Measurements from ENCODE around the gene SPOUT1.
A peak's percentile ranks its signal among the peaks of the same experiment; 100 is the strongest.
"Not testable (repeated sequence)": the region's sequence is repeated elsewhere in the genome, so short reads cannot be mapped to it uniquely, and the experiment has no call there.

Gene SPOUT1

DNA sequence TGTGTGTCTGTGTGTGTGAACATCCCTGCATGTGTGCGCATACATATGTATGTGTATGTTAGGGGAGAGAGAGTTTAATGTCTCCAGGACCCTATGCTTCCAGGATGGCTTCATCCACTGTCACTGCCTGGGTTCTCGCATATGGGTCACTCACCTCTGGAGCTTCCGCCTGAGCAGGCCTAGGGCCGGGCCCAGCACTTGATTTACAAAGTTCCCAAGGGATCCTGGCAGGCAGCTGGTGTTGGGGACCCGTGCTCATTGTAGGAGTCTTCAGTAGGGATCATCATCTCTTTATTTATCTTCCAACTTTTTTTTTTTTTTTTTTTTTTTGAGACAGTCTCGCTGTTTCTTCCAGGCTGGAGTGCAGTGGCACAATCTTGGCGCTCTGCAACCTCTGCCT lies 29.5 kb downstream of the SPOUT1 start:
- no peaks in the 10 kb centered on the region for H3K4me1 ChIP-seq (ENCODE audit: control insufficient read depth in 2 of 2, insufficient read depth in 1 of 2, low read depth in 1 of 2, low read length in 2 of 2)
- no peak overlapping the region for H3K4me2 ChIP-seq (ENCODE audit: insufficient read depth, low read length, poor library complexity, severe bottlenecking)
- H3K27me3 ChIP-seq (ENCODE audit: control insufficient read depth in 3 of 3, insufficient read depth in 3 of 3, low read depth in 1 of 3, low read length in 3 of 3) = no peaks in the 10 kb centered on the region
- no peak overlapping the region for H2BK120ac ChIP-seq (ENCODE audit: low read depth, low read length)
- H3K4me3 ChIP-seq (ENCODE audit: low read length in 2 of 2) = no peak overlapping the region
- no peak overlapping the region for H3K18ac ChIP-seq (ENCODE audit: low read length)
- WGBS, 2 donors (ENCODE audit: extremely low coverage in 2 of 2, insufficient read length in 2 of 2, insufficient replicate concordance in 1 of 2) = no CpG with 5 or more reads among the region's 7 CpGs
- no peak overlapping the region for H3K4ac ChIP-seq (ENCODE audit: low read length)
- H3K9me3 ChIP-seq (replicated peaks in 1 of 2; ENCODE audit: control insufficient read depth in 2 of 2, insufficient read depth in 1 of 2, low read depth in 1 of 2, low read length in 2 of 2) = no peaks in the 10 kb centered on the region
- H4K91ac ChIP-seq (ENCODE audit: low read depth, low read length, poor library complexity) = no peak overlapping the region
- H2BK15ac ChIP-seq (ENCODE audit: low read length) = no peak overlapping the region
- peaks cover 31 to 77% of the 10 kb centered on the region in 2 donors for H3K36me3 ChIP-seq (replicated peaks in 1 of 2; ENCODE audit: control insufficient read depth in 2 of 2, insufficient read depth in 2 of 2, low read length in 2 of 2)
- H3K27ac ChIP-seq (replicated peaks; ENCODE audit: low read length) = no peak overlapping the region
- no peaks in the 10 kb centered on the region for H3K79me1 ChIP-seq (ENCODE audit: low read depth, low read length)
- no peak overlapping the region for H3K9ac ChIP-seq (ENCODE audit: low read depth, low read length, poor library complexity)
- no peak overlapping the region for H3K14ac ChIP-seq (ENCODE audit: low read length)
- DNase-seq (ENCODE audit: low spot score) = no peak
- H2BK5ac ChIP-seq (ENCODE audit: low read length) = no peak overlapping the region
- H4K8ac ChIP-seq (ENCODE audit: low read depth, low read length) = no peak overlapping the region
- H2BK12ac ChIP-seq (ENCODE audit: low read length) = no peak overlapping the region
- no peak overlapping the region for H2AFZ ChIP-seq (ENCODE audit: low read length)
- no peak overlapping the region for H2AK5ac ChIP-seq (ENCODE audit: low read depth, low read length)
- H3K23ac ChIP-seq (ENCODE audit: low read depth, low read length, poor library complexity) = no peak overlapping the region

GRCh38 chr9:128798896-128799295 lies 30.7 kb downstream of the SPOUT1 start:
- Histone ChIP-seq H3K4me1 (ENCODE audit: control insufficient read depth in 2 of 2, insufficient read depth in 1 of 2, low read depth in 1 of 2, low read length in 2 of 2) (no peaks in the 10 kb centered on the region), H3K36me3 (replicated peaks in 1 of 2; ENCODE audit: control insufficient read depth in 2 of 2, insufficient read depth in 2 of 2, low read length in 2 of 2) (peaks cover 31 to 79% of the 10 kb centered on the region in 2 donors), H3K27me3 (ENCODE audit: control insufficient read depth in 3 of 3, insufficient read depth in 3 of 3, low read depth in 1 of 3, low read length in 3 of 3) (no peaks in the 10 kb centered on the region), H4K91ac (ENCODE audit: low read depth, low read length, poor library complexity) (peak overlapping the region; percentile 53), H3K4ac (ENCODE audit: low read length) (no peak overlapping the region), H3K14ac (ENCODE audit: low read length) (no peak overlapping the region), H2BK15ac (ENCODE audit: low read length) (no peak overlapping the region), H3K9me3 (replicated peaks in 1 of 2; ENCODE audit: control insufficient read depth in 2 of 2, insufficient read depth in 1 of 2, low read depth in 1 of 2, low read length in 2 of 2) (no peaks in the 10 kb centered on the region), H4K8ac (ENCODE audit: low read depth, low read length) (no peak overlapping the region), H2BK120ac (ENCODE audit: low read depth, low read length) (no peak overlapping the region), H2AK5ac (ENCODE audit: low read depth, low read length) (no peak overlapping the region), H3K18ac (ENCODE audit: low read length) (no peak overlapping the region), H2BK12ac (ENCODE audit: low read length) (no peak overlapping the region), H2AFZ (ENCODE audit: low read length) (no peak overlapping the region), H2BK5ac (ENCODE audit: low read length) (no peak overlapping the region), H3K79me1 (ENCODE audit: low read depth, low read length) (no peaks in the 10 kb centered on the region), H3K4me2 (ENCODE audit: insufficient read depth, low read length, poor library complexity, severe bottlenecking) (no peak overlapping the region), H3K4me3 (ENCODE audit: low read length in 2 of 2) (no peak overlapping the region), H3K23ac (ENCODE audit: low read depth, low read length, poor library complexity) (no peak overlapping the region), H3K27ac (replicated peaks; ENCODE audit: low read length) (no peak overlapping the region), H3K9ac (ENCODE audit: low read depth, low read length, poor library complexity) (no peak overlapping the region)
- no peak for DNase-seq (ENCODE audit: low spot score)
- no CpG with 5 or more reads among the region's 8 CpGs for WGBS, 2 donors (ENCODE audit: extremely low coverage in 2 of 2, insufficient read length in 2 of 2, insufficient replicate concordance in 1 of 2)

- H3K27ac ChIP-seq (replicated peaks; ENCODE audit: low read length); H2AFZ ChIP-seq (ENCODE audit: low read length); H3K18ac ChIP-seq (ENCODE audit: low read length); H3K4ac ChIP-seq (ENCODE audit: low read length); H2BK5ac ChIP-seq (ENCODE audit: low read length); H3K14ac ChIP-seq (ENCODE audit: low read length); H2BK12ac ChIP-seq (ENCODE audit: low read length); H3K9me3 ChIP-seq (replicated peaks in 1 of 2; ENCODE audit: control insufficient read depth in 2 of 2, insufficient read depth in 1 of 2, low read depth in 1 of 2, low read length in 2 of 2); H3K27me3 ChIP-seq (ENCODE audit: control insufficient read depth in 3 of 3, insufficient read depth in 3 of 3, low read depth in 1 of 3, low read length in 3 of 3); H4K91ac ChIP-seq (ENCODE audit: low read depth, low read length, poor library complexity); H2BK15ac ChIP-seq (ENCODE audit: low read length); H3K23ac ChIP-seq (ENCODE audit: low read depth, low read length, poor library complexity); H3K79me1 ChIP-seq (ENCODE audit: low read depth, low read length); H4K8ac ChIP-seq (ENCODE audit: low read depth, low read length); H2AK5ac ChIP-seq (ENCODE audit: low read depth, low read length); H3K4me3 ChIP-seq (ENCODE audit: low read length in 2 of 2); DNase-seq (ENCODE audit: low spot score); H2BK120ac ChIP-seq (ENCODE audit: low read depth, low read length); H3K4me1 ChIP-seq (ENCODE audit: control insufficient read depth in 2 of 2, insufficient read depth in 1 of 2, low read depth in 1 of 2, low read length in 2 of 2); H3K9ac ChIP-seq (ENCODE audit: low read depth, low read length, poor library complexity); H3K4me2 ChIP-seq (ENCODE audit: insufficient read depth, low read length, poor library complexity, severe bottlenecking): not testable (repeated sequence)
- no CpG with 5 or more reads among the region's 2 CpGs for WGBS, 2 donors (ENCODE audit: extremely low coverage in 2 of 2, insufficient read length in 2 of 2, insufficient replicate concordance in 1 of 2)
- peaks cover 35 to 84% of the 10 kb centered on the region in 2 donors for H3K36me3 ChIP-seq (replicated peaks in 1 of 2; ENCODE audit: control insufficient read depth in 2 of 2, insufficient read depth in 2 of 2, low read length in 2 of 2)
Observed at GRCh38 chr9:128794961-128795360, 34.6 kb downstream of the SPOUT1 start.

DNA sequence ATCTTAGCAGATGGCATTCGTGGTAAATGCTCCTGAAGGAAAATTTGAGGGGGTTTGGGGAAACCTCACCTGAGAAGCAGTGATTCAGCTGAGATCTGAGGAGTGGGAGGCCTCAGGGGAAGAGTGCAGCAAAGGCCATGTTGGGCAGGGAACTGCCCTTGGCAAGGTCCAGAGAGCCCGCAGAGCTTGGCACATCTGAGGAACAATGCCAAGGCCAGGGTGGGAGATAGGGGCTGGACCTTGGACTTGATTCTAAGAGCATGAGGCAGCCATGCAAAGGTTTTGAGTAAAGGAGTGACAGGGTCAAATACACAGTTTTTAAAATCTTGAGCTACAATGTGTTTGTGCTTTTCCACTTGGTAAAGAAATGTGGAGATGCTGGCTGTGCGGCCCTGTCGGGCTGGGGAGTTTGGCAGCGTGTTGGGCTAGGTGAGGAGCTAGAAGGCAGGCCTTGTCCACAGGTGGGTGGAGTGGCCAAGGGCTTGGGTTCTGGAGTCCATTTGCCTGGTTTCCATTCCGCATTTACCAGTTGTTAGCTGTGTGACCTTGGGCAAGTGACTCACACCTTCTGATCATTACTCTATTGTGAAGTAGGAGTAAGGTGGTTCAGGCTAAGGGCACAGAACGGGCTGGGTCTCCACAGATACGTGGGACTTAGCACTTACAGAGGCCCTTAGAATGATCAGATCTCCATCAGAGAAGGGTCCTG lies 36.5 kb downstream of the SPOUT1 start:
- no peaks in the 10 kb centered on the region for H3K9me3 ChIP-seq (replicated peaks in 1 of 2; ENCODE audit: control insufficient read depth in 2 of 2, insufficient read depth in 1 of 2, low read depth in 1 of 2, low read length in 2 of 2)
- DNase-seq (ENCODE audit: low spot score) = no peak
- no peak overlapping the region for H3K27ac ChIP-seq (replicated peaks; ENCODE audit: low read length)
- H3K23ac ChIP-seq (ENCODE audit: low read depth, low read length, poor library complexity) = no peak overlapping the region
- H4K91ac ChIP-seq (ENCODE audit: low read depth, low read length, poor library complexity) = no peak overlapping the region
- H4K8ac ChIP-seq (ENCODE audit: low read depth, low read length) = no peak overlapping the region
- H2BK12ac ChIP-seq (ENCODE audit: low read length) = no peak overlapping the region
- peaks cover under 1% of the 10 kb centered on the region in 2 donors for H3K4me1 ChIP-seq (ENCODE audit: control insufficient read depth in 2 of 2, insufficient read depth in 1 of 2, low read depth in 1 of 2, low read length in 2 of 2)
- H3K4ac ChIP-seq (ENCODE audit: low read length) = no peak overlapping the region
- H3K36me3 ChIP-seq (replicated peaks in 1 of 2; ENCODE audit: control insufficient read depth in 2 of 2, insufficient read depth in 2 of 2, low read length in 2 of 2) = peaks cover 27 to 80% of the 10 kb centered on the region in 2 donors
- no peak overlapping the region for H2BK120ac ChIP-seq (ENCODE audit: low read depth, low read length)
- no peak overlapping the region for H3K18ac ChIP-seq (ENCODE audit: low read length)
- H2BK5ac ChIP-seq (ENCODE audit: low read length) = no peak overlapping the region
- no peak overlapping the region for H3K4me2 ChIP-seq (ENCODE audit: insufficient read depth, low read length, poor library complexity, severe bottlenecking)
- no peak overlapping the region for H3K9ac ChIP-seq (ENCODE audit: low read depth, low read length, poor library complexity)
- no peak overlapping the region for H3K4me3 ChIP-seq (ENCODE audit: low read length in 2 of 2)
- no peak overlapping the region for H2BK15ac ChIP-seq (ENCODE audit: low read length)
- no peaks in the 10 kb centered on the region for H3K27me3 ChIP-seq (ENCODE audit: control insufficient read depth in 3 of 3, insufficient read depth in 3 of 3, low read depth in 1 of 3, low read length in 3 of 3)
- peaks cover 2% of the 10 kb centered on the region for H3K79me1 ChIP-seq (ENCODE audit: low read depth, low read length)
- H2AFZ ChIP-seq (ENCODE audit: low read length) = no peak overlapping the region
- H3K14ac ChIP-seq (ENCODE audit: low read length) = no peak overlapping the region
- H2AK5ac ChIP-seq (ENCODE audit: low read depth, low read length) = no peak overlapping the region
- no CpG with 5 or more reads among the region's 8 CpGs for WGBS, 2 donors (ENCODE audit: extremely low coverage in 2 of 2, insufficient read length in 2 of 2, insufficient replicate concordance in 1 of 2)

All from neuronal stem cell (in vitro differentiated cells).